ENCODE data around the gene ITPR2.

ITPR2 gene

DNA sequence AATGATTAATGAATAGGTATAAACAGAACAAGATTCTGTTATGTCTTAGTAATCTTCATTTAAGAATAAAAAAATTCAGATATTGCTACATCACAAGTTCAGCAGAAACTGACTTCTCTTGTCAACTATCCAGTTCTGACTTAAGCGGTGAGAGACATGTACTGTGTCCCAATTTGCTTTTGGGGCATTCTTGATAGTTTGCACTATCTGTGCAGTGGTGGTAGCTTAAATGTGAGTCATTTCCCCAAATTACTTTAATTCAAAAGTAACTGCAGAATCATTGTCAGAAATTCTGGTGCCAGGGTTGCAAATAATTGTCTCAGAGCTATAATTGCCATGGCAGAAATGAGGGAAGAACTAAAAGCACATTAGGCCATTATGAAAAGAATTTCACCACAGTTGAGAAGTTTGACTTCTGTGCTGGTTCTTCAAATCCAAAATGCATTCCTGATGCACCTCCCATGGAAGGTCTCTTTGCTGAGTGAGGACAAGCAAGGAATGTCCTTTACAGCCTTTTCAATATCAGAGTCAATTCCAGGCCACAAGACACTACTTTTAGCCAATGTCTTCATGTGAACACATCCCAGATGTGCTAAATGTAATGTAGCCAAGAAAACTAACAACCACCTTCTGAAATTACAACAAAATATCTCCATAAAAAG lies 332.9 kb downstream of the ITPR2 start:
- TF ChIP-seq, protein P1, sequence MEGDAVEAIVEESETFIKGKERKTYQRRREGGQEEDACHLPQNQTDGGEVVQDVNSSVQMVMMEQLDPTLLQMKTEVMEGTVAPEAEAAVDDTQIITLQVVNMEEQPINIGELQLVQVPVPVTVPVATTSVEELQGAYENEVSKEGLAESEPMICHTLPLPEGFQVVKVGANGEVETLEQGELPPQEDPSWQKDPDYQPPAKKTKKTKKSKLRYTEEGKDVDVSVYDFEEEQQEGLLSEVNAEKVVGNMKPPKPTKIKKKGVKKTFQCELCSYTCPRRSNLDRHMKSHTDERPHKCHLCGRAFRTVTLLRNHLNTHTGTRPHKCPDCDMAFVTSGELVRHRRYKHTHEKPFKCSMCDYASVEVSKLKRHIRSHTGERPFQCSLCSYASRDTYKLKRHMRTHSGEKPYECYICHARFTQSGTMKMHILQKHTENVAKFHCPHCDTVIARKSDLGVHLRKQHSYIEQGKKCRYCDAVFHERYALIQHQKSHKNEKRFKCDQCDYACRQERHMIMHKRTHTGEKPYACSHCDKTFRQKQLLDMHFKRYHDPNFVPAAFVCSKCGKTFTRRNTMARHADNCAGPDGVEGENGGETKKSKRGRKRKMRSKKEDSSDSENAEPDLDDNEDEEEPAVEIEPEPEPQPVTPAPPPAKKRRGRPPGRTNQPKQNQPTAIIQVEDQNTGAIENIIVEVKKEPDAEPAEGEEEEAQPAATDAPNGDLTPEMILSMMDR (IDR thresholded peaks at IDR 0.05) = no peak

DNA sequence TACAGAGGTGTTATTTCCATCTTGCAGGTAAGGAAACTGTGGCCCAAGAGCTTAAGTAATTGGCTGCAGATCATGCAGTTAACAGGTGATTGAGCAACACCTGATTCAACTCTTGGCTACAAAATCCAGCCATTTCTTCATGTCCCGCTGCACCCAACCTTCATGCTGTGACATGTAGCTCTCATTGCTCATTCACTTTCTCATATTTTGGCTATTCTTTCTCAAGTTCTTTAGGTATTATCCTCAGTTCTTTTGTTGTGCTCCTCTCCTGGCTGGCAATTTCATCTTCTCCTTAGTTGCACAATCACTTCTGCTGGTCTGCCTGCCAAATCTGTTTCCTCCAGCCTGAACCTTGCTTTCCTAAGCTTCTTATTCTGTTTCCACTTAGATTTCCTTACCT lies 336.8 kb downstream of the ITPR2 start:
- TF ChIP-seq, protein P1 (IDR thresholded peaks at IDR 0.05) = no peak

DNA sequence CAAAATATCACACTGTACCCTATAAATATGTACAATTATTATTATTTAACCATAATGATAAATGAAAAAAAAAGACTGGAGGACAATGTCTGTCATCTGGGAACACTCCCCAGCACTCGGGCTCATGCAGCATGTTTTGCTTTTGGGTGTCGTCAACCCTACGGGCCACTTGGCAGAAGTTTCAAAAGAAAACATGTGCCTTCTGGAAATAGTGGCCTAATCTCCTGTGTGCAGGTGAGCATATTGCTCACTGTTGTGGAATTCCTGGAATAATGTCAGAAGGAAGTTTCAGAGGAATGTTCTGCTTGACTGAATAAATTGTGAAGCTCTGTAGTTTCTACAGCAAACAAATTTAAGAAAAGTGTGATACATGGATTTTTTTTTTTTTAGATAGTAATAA lies 339.3 kb downstream of the ITPR2 start:
- TF ChIP-seq, protein P1 (IDR thresholded peaks at IDR 0.05) = no peak

DNA sequence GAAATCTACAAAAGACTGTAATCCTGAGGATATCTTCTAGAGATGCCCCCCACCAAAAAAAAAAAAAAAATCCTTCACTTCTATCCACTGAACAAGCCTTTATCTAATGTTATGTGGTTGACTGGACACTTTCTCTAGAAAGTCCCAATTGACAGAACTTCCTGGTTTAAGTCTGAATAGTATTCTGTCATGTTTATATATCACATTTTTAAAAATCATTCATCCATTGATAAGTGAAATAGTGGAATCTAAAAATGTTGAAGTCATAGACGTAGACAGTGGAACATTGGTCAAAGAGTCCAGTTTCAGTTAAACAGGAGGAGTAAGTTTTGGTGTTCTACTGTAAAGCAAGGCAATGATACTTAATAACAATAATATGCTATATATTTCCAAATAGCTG lies 340.6 kb downstream of the ITPR2 start:
- TF ChIP-seq, protein P1 (IDR thresholded peaks at IDR 0.05) = no peak

DNA sequence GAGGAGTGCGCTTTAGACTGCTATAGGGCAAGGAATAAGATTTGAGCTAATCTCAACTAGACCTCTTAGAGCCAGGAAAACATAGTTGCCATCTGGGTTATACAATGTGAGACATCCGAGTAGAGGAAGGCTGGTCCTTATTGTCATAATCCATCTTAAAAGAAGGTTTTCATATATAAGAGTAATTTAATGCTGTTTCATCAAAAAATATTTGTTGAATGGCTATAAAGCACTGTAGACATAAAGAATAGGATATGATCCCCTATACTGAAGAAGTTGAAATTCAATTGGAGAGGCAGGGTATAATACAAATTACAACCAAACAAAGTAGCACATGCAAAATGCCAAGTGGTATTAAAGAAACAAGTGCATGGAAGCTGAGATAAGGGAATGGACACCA lies 343.1 kb downstream of the ITPR2 start:
- TF ChIP-seq, protein P1 (IDR thresholded peaks at IDR 0.05) = no peak

DNA sequence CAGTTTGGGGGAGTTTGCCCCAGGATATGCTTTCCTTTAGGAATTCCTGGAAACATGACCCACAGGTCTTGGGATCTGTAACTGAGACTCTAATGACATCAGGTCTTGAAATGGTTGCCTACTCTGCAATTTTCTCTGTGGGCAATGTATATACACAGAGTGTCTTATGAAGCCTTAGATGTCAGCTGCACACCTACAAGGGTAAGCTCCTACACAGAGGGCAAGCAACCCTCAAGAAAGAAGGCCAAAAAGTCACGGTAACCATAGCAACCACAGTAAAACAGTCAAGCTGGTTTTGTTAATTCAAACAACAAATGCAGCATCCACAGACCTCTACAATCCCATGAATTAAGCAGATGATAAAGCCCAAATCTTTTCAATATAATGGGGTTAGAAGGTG lies 344.6 kb downstream of the ITPR2 start:
- TF ChIP-seq, protein P1 (IDR thresholded peaks at IDR 0.05) = no peak

DNA sequence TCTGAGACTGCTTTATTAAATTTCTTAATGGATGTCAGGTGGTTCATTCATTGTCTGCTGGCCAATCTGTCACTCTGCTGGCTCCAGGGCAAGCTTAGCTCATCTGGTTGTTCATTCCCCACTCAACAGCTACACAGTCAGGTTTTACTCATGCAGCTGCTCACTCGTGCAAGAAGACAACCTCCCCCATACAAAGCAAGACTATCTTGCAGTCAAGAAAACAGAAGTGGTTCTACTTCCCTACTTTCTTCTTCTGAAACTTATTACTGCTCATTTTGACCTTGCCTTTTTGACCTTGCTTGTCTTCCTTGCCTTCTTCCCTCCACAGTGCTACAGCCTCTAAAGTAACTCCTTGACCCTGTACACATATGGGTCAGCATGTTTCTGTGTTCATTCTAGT lies 359.7 kb downstream of the ITPR2 start:
- TF ChIP-seq, protein P1 (IDR thresholded peaks at IDR 0.05) = no peak

DNA sequence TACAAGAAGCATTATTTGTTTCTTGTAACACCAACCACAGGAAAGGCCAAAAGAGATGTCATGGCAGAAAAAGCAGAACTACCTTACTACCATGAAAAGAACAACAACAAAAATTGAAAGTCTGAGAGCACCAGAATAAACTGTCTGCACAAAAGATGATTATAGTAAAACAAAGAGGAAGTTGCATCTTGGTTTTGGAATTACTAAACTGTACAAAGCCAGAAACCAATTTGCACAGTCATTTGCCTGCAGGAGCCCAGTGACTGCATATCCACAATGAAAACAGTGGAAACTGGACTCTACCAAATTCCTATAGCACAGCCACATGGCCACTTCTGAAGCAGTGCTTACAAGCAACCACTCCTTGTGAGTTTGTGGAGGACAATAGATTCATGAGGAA lies 361.4 kb downstream of the ITPR2 start:
- TF ChIP-seq, protein P1 (IDR thresholded peaks at IDR 0.05) = no peak

All from LNCAP (cell line).